Measurements from ENCODE around the gene TNFRSF14. TPM values are rescaled to one million over a fixed set of nuclear protein-coding genes. Genes with fewer than 3 reads are reported as not detected.

TNFRSF14 gene
- total RNA-seq, result 6.5 TPM in 2 replicates
- long read RNA-seq, transcript TNFRSF14-201 (8 exons, 1,707 nt), result major isoform, 11 of 12 reads
- long read RNA-seq, partial matches to known transcripts, result 0 of 12 reads
- long read RNA-seq, other reads (novel, unspliced or antisense), result 1 of 12 reads

DNA sequence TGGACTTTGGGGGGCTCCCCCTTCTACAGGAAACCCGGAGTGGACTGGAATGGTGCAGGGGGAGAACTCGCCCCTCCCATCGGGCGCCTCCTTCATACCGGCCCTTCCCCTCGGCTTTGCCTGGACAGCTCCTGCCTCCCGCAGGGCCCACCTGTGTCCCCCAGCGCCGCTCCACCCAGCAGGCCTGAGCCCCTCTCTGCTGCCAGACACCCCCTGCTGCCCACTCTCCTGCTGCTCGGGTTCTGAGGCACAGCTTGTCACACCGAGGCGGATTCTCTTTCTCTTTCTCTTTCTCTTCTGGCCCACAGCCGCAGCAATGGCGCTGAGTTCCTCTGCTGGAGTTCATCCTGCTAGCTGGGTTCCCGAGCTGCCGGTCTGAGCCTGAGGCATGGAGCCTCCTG lies at the start of gene TNFRSF14:
Gene TNFRSF14, plus strand, starts transcription at position 95 of the 401 bp plus-strand sequence. Its CDS starts 294 bp downstream, at position 389.
- DNase-seq (ENCODE audit: extremely low spot score, unreplicated experiment), result no peak
- peaks cover 22% of the 10 kb centered on the region for H3K4me1 Mint-ChIP-seq (ENCODE audit: unreplicated experiment)
- H3K36me3 Mint-ChIP-seq (ENCODE audit: unreplicated experiment), result no peaks in the 10 kb centered on the region
- H3K4me3 Mint-ChIP-seq (ENCODE audit: unreplicated experiment), result peak within 1 kb of the TSS; percentile 66
- TF ChIP-seq, protein P1, sequence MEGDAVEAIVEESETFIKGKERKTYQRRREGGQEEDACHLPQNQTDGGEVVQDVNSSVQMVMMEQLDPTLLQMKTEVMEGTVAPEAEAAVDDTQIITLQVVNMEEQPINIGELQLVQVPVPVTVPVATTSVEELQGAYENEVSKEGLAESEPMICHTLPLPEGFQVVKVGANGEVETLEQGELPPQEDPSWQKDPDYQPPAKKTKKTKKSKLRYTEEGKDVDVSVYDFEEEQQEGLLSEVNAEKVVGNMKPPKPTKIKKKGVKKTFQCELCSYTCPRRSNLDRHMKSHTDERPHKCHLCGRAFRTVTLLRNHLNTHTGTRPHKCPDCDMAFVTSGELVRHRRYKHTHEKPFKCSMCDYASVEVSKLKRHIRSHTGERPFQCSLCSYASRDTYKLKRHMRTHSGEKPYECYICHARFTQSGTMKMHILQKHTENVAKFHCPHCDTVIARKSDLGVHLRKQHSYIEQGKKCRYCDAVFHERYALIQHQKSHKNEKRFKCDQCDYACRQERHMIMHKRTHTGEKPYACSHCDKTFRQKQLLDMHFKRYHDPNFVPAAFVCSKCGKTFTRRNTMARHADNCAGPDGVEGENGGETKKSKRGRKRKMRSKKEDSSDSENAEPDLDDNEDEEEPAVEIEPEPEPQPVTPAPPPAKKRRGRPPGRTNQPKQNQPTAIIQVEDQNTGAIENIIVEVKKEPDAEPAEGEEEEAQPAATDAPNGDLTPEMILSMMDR (IDR thresholded peaks at IDR 0.05), result no peak
- H3K27ac Mint-ChIP-seq (ENCODE audit: unreplicated experiment), result peak within 1 kb of the TSS; percentile 90
- H3K27me3 Mint-ChIP-seq (ENCODE audit: unreplicated experiment), result no peaks in the 10 kb centered on the region
- no peaks in the 10 kb centered on the region for H3K9me3 Mint-ChIP-seq (ENCODE audit: unreplicated experiment)

DNA sequence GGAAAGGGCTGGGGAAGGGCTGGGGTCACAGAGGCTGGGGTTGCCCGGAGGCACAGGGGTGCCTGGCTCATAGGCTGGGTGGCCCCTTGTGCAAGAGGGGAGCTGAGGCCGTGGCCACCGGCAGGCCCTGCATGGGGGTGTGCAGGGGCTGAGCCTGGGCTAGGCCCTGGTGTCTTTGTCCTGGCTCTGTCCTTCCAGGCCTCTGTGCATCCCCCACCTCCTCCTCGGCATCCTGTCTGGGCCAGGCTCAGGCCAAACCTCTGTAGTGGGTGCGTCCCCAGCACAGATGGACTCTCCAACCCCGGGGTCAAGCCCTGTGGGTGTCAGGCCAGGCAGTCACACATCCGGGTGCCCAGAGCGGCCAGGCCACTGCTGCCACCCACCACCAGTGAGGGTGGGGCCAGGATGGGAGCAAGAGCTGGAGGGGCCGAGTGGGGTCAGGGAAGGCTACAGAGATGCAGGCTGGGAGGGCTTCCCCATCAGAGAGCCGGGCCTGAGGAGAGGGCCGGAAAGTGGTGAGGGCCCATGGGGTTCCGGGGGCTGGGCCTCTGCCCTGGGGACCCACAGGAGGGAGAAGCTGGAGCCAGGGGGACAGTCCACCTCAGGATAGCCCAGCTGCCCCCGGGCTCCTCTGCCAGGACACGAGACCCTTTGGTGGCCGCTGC lies 49.1 kb upstream of the TNFRSF14 start:
- Mint-ChIP-seq H3K27me3 (ENCODE audit: unreplicated experiment) (no peaks in the 10 kb centered on the region), H3K9me3 (ENCODE audit: unreplicated experiment) (no peaks in the 10 kb centered on the region), H3K36me3 (ENCODE audit: unreplicated experiment) (peaks cover 2% of the 10 kb centered on the region)

DNA sequence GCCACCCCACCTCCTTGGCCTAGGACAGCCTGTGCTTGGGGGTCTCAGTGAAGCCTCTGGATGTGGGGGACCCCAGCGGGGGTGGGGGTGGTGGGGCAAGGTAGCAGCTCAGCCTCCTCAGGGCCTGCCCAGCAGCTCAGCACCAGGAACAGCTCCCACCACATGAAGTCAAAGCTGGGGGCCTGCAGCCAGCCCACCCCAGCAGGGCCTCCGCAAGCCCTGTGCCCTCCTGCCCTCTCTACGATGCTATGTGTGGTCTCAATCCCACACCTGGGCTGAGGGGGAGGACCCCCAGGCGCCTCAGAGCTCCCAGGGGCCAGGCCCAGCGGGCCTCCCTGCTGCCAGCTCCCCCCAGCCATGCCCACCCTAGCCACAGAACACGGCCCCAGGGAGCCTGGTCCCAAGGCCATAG lies 48.4 kb upstream of the TNFRSF14 start:
- Mint-ChIP-seq H3K36me3 (ENCODE audit: unreplicated experiment) (peaks cover 5% of the 10 kb centered on the region), H3K9me3 (ENCODE audit: unreplicated experiment) (no peaks in the 10 kb centered on the region), H3K4me3 (ENCODE audit: unreplicated experiment) (no peak overlapping the region), H3K27me3 (ENCODE audit: unreplicated experiment) (no peaks in the 10 kb centered on the region), H3K27ac (ENCODE audit: unreplicated experiment) (no peak overlapping the region), H3K4me1 (ENCODE audit: unreplicated experiment) (peaks cover 3% of the 10 kb centered on the region)
- TF ChIP-seq, protein P1 (IDR thresholded peaks at IDR 0.05), result no peak
- DNase-seq (ENCODE audit: extremely low spot score, unreplicated experiment), result no peak

More for the DNA sequence above, 49.1 kb upstream of the TNFRSF14 start:
- Mint-ChIP-seq H3K4me3 (ENCODE audit: unreplicated experiment) (no peak overlapping the region), H3K4me1 (ENCODE audit: unreplicated experiment) (peaks cover 3% of the 10 kb centered on the region), H3K27ac (ENCODE audit: unreplicated experiment) (no peak overlapping the region)
- TF ChIP-seq, protein P1 (IDR thresholded peaks at IDR 0.05), result no peak
- DNase-seq (ENCODE audit: extremely low spot score, unreplicated experiment), result no peak

DNA sequence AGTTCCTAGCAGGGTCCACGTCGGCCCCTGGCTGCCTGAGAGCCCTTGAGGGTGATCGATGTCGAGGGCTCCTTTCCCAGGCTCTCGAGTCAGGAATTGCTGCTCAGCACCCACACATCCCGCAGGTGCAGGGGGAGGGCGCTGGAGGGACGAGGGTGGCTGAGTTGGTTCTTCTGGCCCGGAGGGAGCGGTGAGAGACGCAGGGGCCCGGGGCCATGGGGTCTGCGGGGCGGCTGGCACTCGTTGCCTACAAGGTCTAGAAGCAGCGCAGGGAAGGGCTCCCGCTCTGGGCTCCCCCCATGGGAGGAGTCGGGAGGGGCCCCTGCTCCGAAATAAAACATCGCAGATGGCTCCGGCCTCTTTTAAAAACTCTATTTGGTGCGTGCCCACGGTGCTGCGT lies 48.0 kb upstream of the TNFRSF14 start:
- H3K27ac Mint-ChIP-seq (ENCODE audit: unreplicated experiment), result no peak overlapping the region
- no peak overlapping the region for H3K4me3 Mint-ChIP-seq (ENCODE audit: unreplicated experiment)
- DNase-seq (ENCODE audit: extremely low spot score, unreplicated experiment), result no peak
- H3K36me3 Mint-ChIP-seq (ENCODE audit: unreplicated experiment), result peaks cover 5% of the 10 kb centered on the region
- no peaks in the 10 kb centered on the region for H3K27me3 Mint-ChIP-seq (ENCODE audit: unreplicated experiment)
- TF ChIP-seq, protein P1 (IDR thresholded peaks at IDR 0.05), result no peak
- H3K4me1 Mint-ChIP-seq (ENCODE audit: unreplicated experiment), result peaks cover 3% of the 10 kb centered on the region
- no peaks in the 10 kb centered on the region for H3K9me3 Mint-ChIP-seq (ENCODE audit: unreplicated experiment)

DNA sequence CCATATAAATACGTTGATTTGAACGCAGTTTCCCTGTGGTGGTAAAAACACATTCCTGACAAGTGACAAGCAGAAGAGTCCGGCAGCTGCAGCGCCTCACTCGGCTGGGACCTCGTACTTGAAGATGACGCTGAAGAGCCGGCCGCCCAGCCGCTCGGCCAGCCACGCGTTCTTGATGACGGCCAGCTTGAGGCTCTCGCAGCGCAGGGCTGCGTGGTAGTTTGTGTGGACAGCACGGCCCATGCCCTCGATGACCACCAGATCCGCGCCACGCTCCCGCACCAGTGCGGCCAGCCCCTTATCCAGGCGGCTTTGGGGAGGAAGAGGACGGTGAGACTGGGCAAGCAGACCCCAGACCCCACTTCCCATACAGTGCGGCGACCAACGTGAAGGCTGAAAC lies 47.4 kb upstream of the TNFRSF14 start:
- H3K36me3 Mint-ChIP-seq (ENCODE audit: unreplicated experiment), result peaks cover 5% of the 10 kb centered on the region
- no peak for DNase-seq (ENCODE audit: extremely low spot score, unreplicated experiment)
- H3K27me3 Mint-ChIP-seq (ENCODE audit: unreplicated experiment), result no peaks in the 10 kb centered on the region

More for the DNA sequence above, 47.4 kb upstream of the TNFRSF14 start:
- Mint-ChIP-seq H3K4me3 (ENCODE audit: unreplicated experiment) (no peak overlapping the region), H3K4me1 (ENCODE audit: unreplicated experiment) (peaks cover 3% of the 10 kb centered on the region), H3K9me3 (ENCODE audit: unreplicated experiment) (no peaks in the 10 kb centered on the region), H3K27ac (ENCODE audit: unreplicated experiment) (no peak overlapping the region)
- TF ChIP-seq, protein P1 (IDR thresholded peaks at IDR 0.05), result no peak
